Right cardiac atrium (tissue), 5 donors: ENCODE data around the gene EBF3. TPM values are rescaled to one million over a fixed set of nuclear protein-coding genes. Genes with fewer than 3 reads are reported as not detected.

Experiments
- ATAC-seq, 2 donors: fragments of 200-7000 bp; cut with Tn5 transposase; one replicate each; pipeline versions ENCODE4 v1.8.0 to v1.9.1; 2020; ENCODE audit warnings: moderate library complexity in 2 of 2, mild to moderate bottlenecking in 1 of 2
- DNase-seq, 3 donors: peaks; one replicate each; pipeline ENCODE4 v3.0.0-alpha.2; 2020
- H3K27ac ChIP-seq: one replicate; pipeline ENCODE4 v1.5.1; 2013; ENCODE audit warnings: mild to moderate bottlenecking, low read length, control low read depth, moderate library complexity
- H3K27me3 ChIP-seq: one replicate; pipeline ENCODE4 v1.6.1; 2013; ENCODE audit not compliant: control insufficient read depth, insufficient read depth
- H3K4me1 ChIP-seq: one replicate; pipeline ENCODE4 v1.6.1; 2013; ENCODE audit warnings: low read length; ENCODE audit not compliant: control insufficient read depth, insufficient read depth
- H3K4me3 ChIP-seq: one replicate; pipeline ENCODE4 v1.5.1; 2013; ENCODE audit warnings: low read length, control low read depth
- H3K9me3 ChIP-seq: one replicate; pipeline ENCODE4 v1.6.1; 2013; ENCODE audit warnings: low read length; ENCODE audit not compliant: control insufficient read depth
- WGBS: extraction: QIAGEN DNeasy Blood & Tissue Kit; methylation state at CpG from one replicate; pipeline ENCODE4 v1.1.7; 2013; 5-methylcytosine and 5-hydroxymethylcytosine counted together
- intact Hi-C, 4 donors: fragments of 100-400 bp; cut with DNase I; formaldehyde crosslinking; loops; one replicate each; pipeline versions ENCODE4 v1.11.0 to v1.14.0; 2022 to 2023
- polyA plus RNA-seq: library from polyadenylated mRNA; stranded (reverse); fragments of 200-250 nt; gene quantifications from one replicate; pipeline ENCODE4 v1.2.3, GENCODE V29; 2013
- total RNA-seq, 4 donors: library from RNA; stranded (reverse); fragmentation: NEBNext Ultra II Directional; extraction: Animal tissue kit (Norgen Biotek cat#: 25700); gene quantifications; one replicate each; pipeline ENCODE4 v1.2.1, GENCODE V29; 2021
- donor health status: healthy with polysubstance abuse.
- donor health status: DM: no; HTN: yes; CAD: no.
- donor health status: DM: no; HTN: no; CAD: no.
- donor health status: DM: no; HTN: yes; CAD: no; lungs with severe emphysema.
- donor health status: DM: yes; HTN: yes; CAD: no.

The EBF3 gene
- total and polyA plus RNA-seq, 5 donors, result 4.4 to 9.7 (median 8.5) TPM

- H3K27ac ChIP-seq, result no peak overlapping the region
- DNase-seq (no peak), ATAC-seq (no peak)
- H3K27me3 ChIP-seq, result no peaks in the 10 kb centered on the region
- H3K4me3 ChIP-seq, result no peak overlapping the region
- intact Hi-C loops, result no loop called here
- no peaks in the 10 kb centered on the region for H3K9me3 ChIP-seq
- WGBS, result 85% methylated on average over 1 of the region's 1 CpG
- H3K4me1 ChIP-seq, result no peaks in the 10 kb centered on the region
These were observed 29.5 kb upstream of the EBF3 start for GRCh38 chr10:129993621-129994020.

- 84% methylated on average over 3 of the region's 3 CpGs for WGBS
- Histone ChIP-seq H3K4me3 (no peak overlapping the region), H3K27ac (no peak overlapping the region), H3K27me3 (no peaks in the 10 kb centered on the region), H3K9me3 (no peaks in the 10 kb centered on the region), H3K4me1 (no peaks in the 10 kb centered on the region)
- DNase-seq, result no peak
- ATAC-seq, result no peak
- intact Hi-C loops, result no loop called here
These were observed 28.3 kb upstream of the EBF3 start for GRCh38 chr10:129992356-129992755.

- Histone ChIP-seq H3K4me1 (no peaks in the 10 kb centered on the region), H3K4me3 (no peak overlapping the region), H3K9me3 (peaks cover 7% of the 10 kb centered on the region), H3K27me3 (no peaks in the 10 kb centered on the region), H3K27ac (no peak overlapping the region)
- DNase-seq (no peak), ATAC-seq (no peak)
- intact Hi-C loops, result no loop called here
These were observed 18.8 kb upstream of the EBF3 start for GRCh38 chr10:129982825-129983224.

GRCh38 chr10:129978980-129979379 is 14.9 kb upstream of the EBF3 start:
- intact Hi-C loops, result loop anchor here in 1 of 4 donors (10.0 kb wide), 1 partner anchor 944 kb away; no protein-coding TSS in a partner anchor
- no peak overlapping the region for H3K4me3 ChIP-seq
- no peaks in the 10 kb centered on the region for H3K27me3 ChIP-seq
- DNase-seq (no peak), ATAC-seq (no peak)
- no peak overlapping the region for H3K27ac ChIP-seq
- peaks cover 7% of the 10 kb centered on the region for H3K9me3 ChIP-seq
- H3K4me1 ChIP-seq, result no peaks in the 10 kb centered on the region
- whole genome bisulfite sequencing, result 95% methylated on average over 6 of the region's 6 CpGs

GRCh38 chr10:129978322-129978721 is 14.2 kb upstream of the EBF3 start:
- no peaks in the 10 kb centered on the region for H3K4me1 ChIP-seq
- 80% methylated on average over 1 of the region's 1 CpG for WGBS
- H3K4me3 ChIP-seq, result no peak overlapping the region
- no peak for DNase-seq
- no peak overlapping the region for H3K27ac ChIP-seq
- intact Hi-C loops, result loop anchor here in 1 of 4 donors (10.0 kb wide), 1 partner anchor 944 kb away; no protein-coding TSS in a partner anchor
- peaks cover 3% of the 10 kb centered on the region for H3K9me3 ChIP-seq
- ATAC-seq, result no peak
- no peaks in the 10 kb centered on the region for H3K27me3 ChIP-seq

- no peak for ATAC-seq
- Histone ChIP-seq H3K27ac (no peak overlapping the region), H3K9me3 (no peaks in the 10 kb centered on the region), H3K4me3 (no peak overlapping the region), H3K27me3 (no peaks in the 10 kb centered on the region), H3K4me1 (no peaks in the 10 kb centered on the region)
- 89% methylated on average over 10 of the region's 10 CpGs for WGBS
- intact Hi-C loops, result loop anchor here in 1 of 4 donors (10.0 kb wide), 1 partner anchor 943 kb away; no protein-coding TSS in a partner anchor
- DNase-seq, result no peak
These were observed 13.7 kb upstream of the EBF3 start for GRCh38 chr10:129977794-129978193.

- Histone ChIP-seq H3K27ac (no peak overlapping the region), H3K9me3 (no peaks in the 10 kb centered on the region), H3K4me3 (no peak overlapping the region), H3K27me3 (no peaks in the 10 kb centered on the region), H3K4me1 (no peaks in the 10 kb centered on the region)
- 91% methylated on average over 8 of the region's 8 CpGs for WGBS
- intact Hi-C loops, result loop anchor here (5.0 to 10.0 kb wide), 2 partner anchors 939 to 941 kb away; no protein-coding TSS in a partner anchor
- DNase-seq (no peak), ATAC-seq (no peak)
These were observed 9.6 kb upstream of the EBF3 start for GRCh38 chr10:129973674-129974059.

GRCh38 chr10:129972966-129973673 is 9.0 kb upstream of the EBF3 start:
- Histone ChIP-seq H3K9me3 (no peaks in the 10 kb centered on the region), H3K27ac (no peak overlapping the region), H3K4me3 (peak overlapping the region; percentile 4), H3K4me1 (no peaks in the 10 kb centered on the region), H3K27me3 (no peaks in the 10 kb centered on the region)
- intact Hi-C loops, result loop anchor here (5.0 to 10.0 kb wide), 2 partner anchors 938 to 941 kb away; no protein-coding TSS in a partner anchor
- DNase-seq (peak in 2 of 3 donors; percentile 54 to 58), ATAC-seq (no peak)
- WGBS, result 34% methylated on average over 59 of the region's 59 CpGs

GRCh38 chr10:129972145-129972965 is 8.3 kb upstream of the EBF3 start:
- ATAC-seq (peak; percentile 41 to 62), DNase-seq (peak; percentile 49 to 85 (median 78))
- WGBS, result 2% methylated on average over 84 of the region's 84 CpGs
- intact Hi-C loops, result loop anchor here (5.0 to 10.0 kb wide), 2 partner anchors 938 to 940 kb away; no protein-coding TSS in a partner anchor
- Histone ChIP-seq H3K27me3 (no peaks in the 10 kb centered on the region), H3K9me3 (no peaks in the 10 kb centered on the region), H3K4me1 (no peaks in the 10 kb centered on the region), H3K4me3 (peak overlapping the region; percentile 62), H3K27ac (no peak overlapping the region)

- ATAC-seq (peak; percentile 89 to 92), DNase-seq (peak; percentile 75 to 90 (median 86))
- intact Hi-C loops, result loop anchor here (5.0 to 10.0 kb wide), 2 partner anchors 937 to 939 kb away; no protein-coding TSS in a partner anchor
- whole genome bisulfite sequencing, result under 1% methylated on average over 84 of the region's 84 CpGs
- Histone ChIP-seq H3K27me3 (no peaks in the 10 kb centered on the region), H3K27ac (no peak overlapping the region), H3K4me3 (peak overlapping the region; percentile 62), H3K9me3 (no peaks in the 10 kb centered on the region), H3K4me1 (no peaks in the 10 kb centered on the region)
These were observed 7.5 kb upstream of the EBF3 start for GRCh38 chr10:129971381-129972144.
